Activated T-cell treated with anti-CD3 and anti-CD28 coated beads, Interleukin-2, amount 50 U/mL, for 4 hours (primary cell): ENCODE measurements around the gene KCNV2. TPM values are rescaled to one million over a fixed set of nuclear protein-coding genes. Genes with fewer than 3 reads are reported as not detected.

Experiments
- ATAC-seq, 2 donors: fragments of 200-7000 bp; cut with Tn5 transposase; one replicate each; pipeline ENCODE4 v1.10.0; 2021
- DNase-seq: peaks from one replicate; pipeline ENCODE4 v3.0.0-alpha.2; 2020
- H3K27me3 Mint-ChIP-seq: one replicate; pipeline ENCODE4 v1.8.0; 2021; ENCODE audit warnings: low read depth, mixed read lengths
- H3K36me3 Mint-ChIP-seq: one replicate; pipeline ENCODE4 v1.8.0; 2022; ENCODE audit warnings: mixed read lengths; ENCODE audit not compliant: insufficient read depth
- H3K4me1 Mint-ChIP-seq: one replicate; pipeline ENCODE4 v1.8.0; 2021; ENCODE audit warnings: low read depth, mixed read lengths
- H3K4me3 Mint-ChIP-seq: one replicate; pipeline ENCODE4 v1.8.0; 2021; ENCODE audit warnings: mild to moderate bottlenecking, moderate library complexity, mixed read lengths
- H3K9me3 Mint-ChIP-seq: one replicate; pipeline ENCODE4 v1.8.0; 2021; ENCODE audit warnings: mixed read lengths
- total RNA-seq, 3 donors: library from RNA; stranded (reverse); gene quantifications; one replicate each; pipeline ENCODE4 v1.2.1, GENCODE V29; 2021

KCNV2 gene
- total RNA-seq, 3 donors from 2014 or later, result not detected

GRCh38 chr9:2758898-2759510, 41.7 kb downstream of the KCNV2 start:
- Mint-ChIP-seq H3K4me1 (peaks cover 2% of the 10 kb centered on the region), H3K36me3 (peaks cover 56% of the 10 kb centered on the region), H3K9me3 (peaks cover 4% of the 10 kb centered on the region), H3K27me3 (no peaks in the 10 kb centered on the region), H3K4me3 (no peak overlapping the region)
- ATAC-seq, result no peak
- DNase-seq, result no peak

GRCh38 chr9:2761424-2761823, 44.1 kb downstream of the KCNV2 start:
- no peaks in the 10 kb centered on the region for H3K9me3 Mint-ChIP-seq
- DNase-seq (no peak), ATAC-seq (no peak)
- peaks cover 51% of the 10 kb centered on the region for H3K36me3 Mint-ChIP-seq
- H3K27me3 Mint-ChIP-seq, result no peaks in the 10 kb centered on the region
- no peak overlapping the region for H3K4me3 Mint-ChIP-seq
- peaks cover 19% of the 10 kb centered on the region for H3K4me1 Mint-ChIP-seq

DNA sequence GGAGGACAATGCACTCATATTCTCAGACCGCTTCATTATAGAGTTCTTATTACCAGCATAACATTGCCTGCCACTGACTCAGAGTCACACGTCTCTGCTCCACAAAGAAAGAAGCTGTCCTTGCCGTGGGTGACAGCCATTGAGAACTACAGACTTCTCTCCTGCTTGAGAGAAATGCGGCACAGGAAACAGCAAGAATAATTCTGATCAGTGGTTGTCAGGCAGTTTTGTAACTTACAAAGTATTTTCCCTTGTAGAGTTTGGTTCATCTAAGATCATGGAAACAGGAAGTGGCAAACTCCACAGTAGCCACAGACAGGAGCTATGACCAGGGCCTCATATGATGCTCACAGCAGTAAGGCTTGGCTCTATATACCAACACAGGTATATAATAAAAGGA, 47.0 kb downstream of the KCNV2 start:
- ATAC-seq (peak; percentile 60 to 72), DNase-seq (no peak)
- no peaks in the 10 kb centered on the region for H3K27me3 Mint-ChIP-seq
- H3K4me1 Mint-ChIP-seq, result peaks cover 19% of the 10 kb centered on the region
- H3K4me3 Mint-ChIP-seq, result no peak overlapping the region
- no peaks in the 10 kb centered on the region for H3K9me3 Mint-ChIP-seq
- peaks cover 46% of the 10 kb centered on the region for H3K36me3 Mint-ChIP-seq

- no peaks in the 10 kb centered on the region for H3K9me3 Mint-ChIP-seq
- no peak overlapping the region for H3K4me3 Mint-ChIP-seq
- peaks cover 44% of the 10 kb centered on the region for H3K36me3 Mint-ChIP-seq
- H3K4me1 Mint-ChIP-seq, result peaks cover 19% of the 10 kb centered on the region
- ATAC-seq, result peak; percentile 27 to 43
- DNase-seq, result no peak
- H3K27me3 Mint-ChIP-seq, result no peaks in the 10 kb centered on the region
Observed at GRCh38 chr9:2765250-2765880, 48.1 kb downstream of the KCNV2 start.

- Mint-ChIP-seq H3K4me3 (no peak overlapping the region), H3K27me3 (no peaks in the 10 kb centered on the region)
- DNase-seq, result no peak
Observed at GRCh38 chr9:2767800-2768677, 50.7 kb downstream of the KCNV2 start.

GRCh38 chr9:2771087-2771486, 53.8 kb downstream of the KCNV2 start:
- H3K4me3 Mint-ChIP-seq, result no peak overlapping the region
- peaks cover under 1% of the 10 kb centered on the region for H3K4me1 Mint-ChIP-seq
- H3K27me3 Mint-ChIP-seq, result no peaks in the 10 kb centered on the region
- peaks cover 75% of the 10 kb centered on the region for H3K36me3 Mint-ChIP-seq
- peaks cover 23% of the 10 kb centered on the region for H3K9me3 Mint-ChIP-seq
- ATAC-seq, result no peak
- no peak for DNase-seq

More at GRCh38 chr9:2767800-2768677, 50.7 kb downstream of the KCNV2 start:
- peaks cover 53% of the 10 kb centered on the region for H3K36me3 Mint-ChIP-seq
- ATAC-seq, result no peak
- peaks cover 19% of the 10 kb centered on the region for H3K4me1 Mint-ChIP-seq
- peaks cover 3% of the 10 kb centered on the region for H3K9me3 Mint-ChIP-seq

- no peaks in the 10 kb centered on the region for H3K4me1 Mint-ChIP-seq
- no peak for ATAC-seq
- no peak for DNase-seq
- H3K9me3 Mint-ChIP-seq, result peaks cover 28% of the 10 kb centered on the region
- H3K36me3 Mint-ChIP-seq, result peaks cover 80% of the 10 kb centered on the region
- H3K4me3 Mint-ChIP-seq, result no peak overlapping the region
- H3K27me3 Mint-ChIP-seq, result no peaks in the 10 kb centered on the region
Observed at GRCh38 chr9:2771661-2772060, 54.4 kb downstream of the KCNV2 start.

GRCh38 chr9:2777454-2777853, 60.1 kb downstream of the KCNV2 start:
- ATAC-seq (no peak), DNase-seq (no peak)
- Mint-ChIP-seq H3K9me3 (peaks cover 35% of the 10 kb centered on the region), H3K36me3 (peaks cover 87% of the 10 kb centered on the region), H3K4me3 (no peak overlapping the region), H3K4me1 (no peaks in the 10 kb centered on the region), H3K27me3 (no peaks in the 10 kb centered on the region)

GRCh38 chr9:2778816-2779215, 61.5 kb downstream of the KCNV2 start:
- peaks cover 84% of the 10 kb centered on the region for H3K36me3 Mint-ChIP-seq
- H3K27me3 Mint-ChIP-seq, result no peaks in the 10 kb centered on the region
- H3K4me3 Mint-ChIP-seq, result no peak overlapping the region
- ATAC-seq (no peak), DNase-seq (no peak)
- H3K9me3 Mint-ChIP-seq, result peaks cover 28% of the 10 kb centered on the region
- H3K4me1 Mint-ChIP-seq, result no peaks in the 10 kb centered on the region

Other genes with a start within 250 kb of the KCNV2 start
- gene VLDLR, start 95.7 kb upstream of the KCNV2 start, total RNA-seq, result 1 to 10 TPM; 1.5 to 4.6 (median 3.0) TPM
- 100 to 1,000 TPM; 201 to 216 (median 211) TPM for gene PUM3, start 126.6 kb downstream of the KCNV2 start, total RNA-seq